ENCODE measurements around the gene ADAM12. TPM values are rescaled to one million over a fixed set of nuclear protein-coding genes. Genes with fewer than 3 reads are reported as not detected.

Gene ADAM12
- total and polyA plus RNA-seq, 2 donors (not counting 1 experiment from before 2014, with no cell fraction given), result 21.0 to 56.9 TPM

DNA sequence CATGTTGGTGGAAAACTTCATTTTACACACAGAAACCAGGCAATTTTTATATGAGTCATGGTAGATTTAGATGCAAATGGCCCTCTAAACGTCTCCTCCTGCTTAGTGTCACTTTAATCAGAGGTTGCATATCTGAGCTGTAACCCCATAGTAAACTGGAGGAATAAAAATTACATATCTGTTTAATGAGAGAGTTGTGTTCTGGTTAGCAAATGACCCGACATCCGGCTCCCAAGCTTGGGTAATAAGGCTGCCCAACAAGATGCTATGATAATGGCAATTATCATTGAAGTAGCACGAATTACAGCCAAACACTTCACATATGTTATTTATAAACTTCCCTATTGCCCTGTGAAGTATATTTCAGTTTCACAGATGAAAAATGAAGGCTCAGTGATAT, 10.6 kb upstream of the ADAM12 start:
- peak in 1 of 2 donors; percentile 48 for DNase-seq (ENCODE audit: low read depth in 2 of 2)
- no peak overlapping the region for H3K4me3 ChIP-seq (replicated peaks in 1 of 4; ENCODE audit: control extremely low read depth in 1 of 4, insufficient read depth in 1 of 4, low read depth in 3 of 4, low read length in 4 of 4)
- no peaks in the 10 kb centered on the region for H3K27me3 ChIP-seq (ENCODE audit: control insufficient read depth, insufficient read depth, low read length)
- peaks cover 15% of the 10 kb centered on the region for H3K4me1 ChIP-seq (ENCODE audit: control insufficient read depth, extremely low read depth, insufficient read depth, low read length)
- H3K4me2 ChIP-seq (ENCODE audit: extremely low read depth, insufficient read depth, low read length), result no peak overlapping the region
- no peaks in the 10 kb centered on the region for H3K9me3 ChIP-seq (ENCODE audit: control insufficient read depth, insufficient read depth, low read depth, low read length)
- no peaks in the 10 kb centered on the region for H3K79me2 ChIP-seq (ENCODE audit: control insufficient read depth, insufficient read depth, low read length)
- no peaks in the 10 kb centered on the region for H4K20me1 ChIP-seq (ENCODE audit: control insufficient read depth, extremely low read depth, insufficient read depth, low read length)
- H3K36me3 ChIP-seq (ENCODE audit: control insufficient read depth, insufficient read depth, low read length), result no peaks in the 10 kb centered on the region
- no peak overlapping the region for H3K27ac ChIP-seq (ENCODE audit: insufficient read depth, low read length)
- no peak for TF ChIP-seq EZH2 (IDR thresholded peaks at IDR 0.05; ENCODE audit: low read length, missing control alignments)
- TF ChIP-seq, protein P1, sequence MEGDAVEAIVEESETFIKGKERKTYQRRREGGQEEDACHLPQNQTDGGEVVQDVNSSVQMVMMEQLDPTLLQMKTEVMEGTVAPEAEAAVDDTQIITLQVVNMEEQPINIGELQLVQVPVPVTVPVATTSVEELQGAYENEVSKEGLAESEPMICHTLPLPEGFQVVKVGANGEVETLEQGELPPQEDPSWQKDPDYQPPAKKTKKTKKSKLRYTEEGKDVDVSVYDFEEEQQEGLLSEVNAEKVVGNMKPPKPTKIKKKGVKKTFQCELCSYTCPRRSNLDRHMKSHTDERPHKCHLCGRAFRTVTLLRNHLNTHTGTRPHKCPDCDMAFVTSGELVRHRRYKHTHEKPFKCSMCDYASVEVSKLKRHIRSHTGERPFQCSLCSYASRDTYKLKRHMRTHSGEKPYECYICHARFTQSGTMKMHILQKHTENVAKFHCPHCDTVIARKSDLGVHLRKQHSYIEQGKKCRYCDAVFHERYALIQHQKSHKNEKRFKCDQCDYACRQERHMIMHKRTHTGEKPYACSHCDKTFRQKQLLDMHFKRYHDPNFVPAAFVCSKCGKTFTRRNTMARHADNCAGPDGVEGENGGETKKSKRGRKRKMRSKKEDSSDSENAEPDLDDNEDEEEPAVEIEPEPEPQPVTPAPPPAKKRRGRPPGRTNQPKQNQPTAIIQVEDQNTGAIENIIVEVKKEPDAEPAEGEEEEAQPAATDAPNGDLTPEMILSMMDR (conservative IDR thresholded peaks at IDR 0.05 in 1 of 2, IDR thresholded peaks at IDR 0.05 in 1 of 2; ENCODE audit: low read depth in 1 of 2, low read length in 2 of 2), result no peak
- no peak overlapping the region for H3K9ac ChIP-seq (ENCODE audit: insufficient read depth, low read length)
- H2AFZ ChIP-seq (ENCODE audit: low read length), result no peak overlapping the region

DNA sequence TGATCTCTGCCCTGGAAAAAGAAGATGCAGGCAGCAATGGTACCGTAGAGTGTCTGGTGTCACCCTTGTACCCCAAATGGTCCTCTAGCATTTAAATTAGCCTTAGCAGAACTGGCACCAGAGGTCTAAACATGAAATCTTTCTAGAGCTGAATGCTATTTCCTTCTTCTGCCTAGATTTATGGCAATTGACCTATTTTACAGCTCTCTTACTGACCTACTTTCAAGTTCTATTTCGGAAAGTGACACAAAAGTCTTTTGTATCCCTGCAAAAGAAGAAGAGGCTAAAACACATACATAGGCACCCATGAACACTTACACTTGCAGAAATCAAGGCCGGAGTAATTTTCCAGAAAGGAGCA, 10.1 kb upstream of the ADAM12 start:
- H3K27me3 ChIP-seq (ENCODE audit: control insufficient read depth, insufficient read depth, low read length), result no peaks in the 10 kb centered on the region
- TF ChIP-seq EZH2 (IDR thresholded peaks at IDR 0.05; ENCODE audit: low read length, missing control alignments), result no peak
- TF ChIP-seq, protein P1 (conservative IDR thresholded peaks at IDR 0.05 in 1 of 2, IDR thresholded peaks at IDR 0.05 in 1 of 2; ENCODE audit: low read depth in 1 of 2, low read length in 2 of 2), result no peak
- peaks cover 15% of the 10 kb centered on the region for H3K4me1 ChIP-seq (ENCODE audit: control insufficient read depth, extremely low read depth, insufficient read depth, low read length)
- no peaks in the 10 kb centered on the region for H3K79me2 ChIP-seq (ENCODE audit: control insufficient read depth, insufficient read depth, low read length)
- peak overlapping the region; percentile 82 for H3K4me2 ChIP-seq (ENCODE audit: extremely low read depth, insufficient read depth, low read length)
- H3K27ac ChIP-seq (ENCODE audit: insufficient read depth, low read length), result peak overlapping the region; percentile 91
- no peak for DNase-seq (ENCODE audit: low read depth in 2 of 2)
- no peak overlapping the region for H3K9ac ChIP-seq (ENCODE audit: insufficient read depth, low read length)
- no peak overlapping the region for H2AFZ ChIP-seq (ENCODE audit: low read length)
- H3K4me3 ChIP-seq (replicated peaks in 1 of 4; ENCODE audit: control extremely low read depth in 1 of 4, insufficient read depth in 1 of 4, low read depth in 3 of 4, low read length in 4 of 4), result no peak overlapping the region
- no peaks in the 10 kb centered on the region for H3K36me3 ChIP-seq (ENCODE audit: control insufficient read depth, insufficient read depth, low read length)
- no peaks in the 10 kb centered on the region for H3K9me3 ChIP-seq (ENCODE audit: control insufficient read depth, insufficient read depth, low read depth, low read length)
- H4K20me1 ChIP-seq (ENCODE audit: control insufficient read depth, extremely low read depth, insufficient read depth, low read length), result no peaks in the 10 kb centered on the region

DNA sequence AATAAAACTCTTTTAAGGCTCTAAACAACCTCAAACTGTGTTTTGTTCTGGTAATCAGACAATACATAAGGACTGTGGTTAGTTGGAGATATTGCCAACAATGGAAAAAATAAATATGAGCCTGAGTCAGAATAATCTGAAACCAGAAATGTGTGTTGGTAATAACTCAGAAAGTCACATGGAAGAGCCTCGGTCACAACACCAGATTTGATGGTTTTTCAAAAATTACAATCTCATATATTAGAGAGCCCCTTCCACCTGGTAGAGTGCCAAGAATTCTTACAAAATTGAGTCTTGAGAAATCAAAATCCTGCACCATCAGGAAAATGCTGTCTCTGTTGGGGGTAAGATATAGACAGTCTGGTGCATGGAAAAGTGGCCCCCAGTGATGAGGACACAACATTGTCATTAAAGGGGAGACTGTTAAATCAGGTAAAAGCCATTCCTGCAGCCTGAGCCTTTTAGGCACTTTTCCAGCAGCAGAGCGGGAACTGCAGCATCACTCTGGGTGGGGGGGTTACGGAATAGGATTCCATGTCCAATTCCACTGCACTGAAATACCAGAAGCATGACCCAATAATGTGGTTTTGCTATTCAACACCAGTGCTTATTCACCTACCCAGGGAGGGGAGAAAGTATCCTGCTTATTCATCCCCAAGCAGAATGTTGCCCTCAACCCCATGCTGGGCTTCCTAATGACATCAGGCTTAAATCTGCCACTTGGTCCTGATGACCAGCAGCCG, 9.5 kb upstream of the ADAM12 start:
- Histone ChIP-seq H3K9ac (ENCODE audit: insufficient read depth, low read length) (no peak overlapping the region), H4K20me1 (ENCODE audit: control insufficient read depth, extremely low read depth, insufficient read depth, low read length) (no peaks in the 10 kb centered on the region), H3K27me3 (ENCODE audit: control insufficient read depth, insufficient read depth, low read length) (no peaks in the 10 kb centered on the region), H3K79me2 (ENCODE audit: control insufficient read depth, insufficient read depth, low read length) (no peaks in the 10 kb centered on the region), H2AFZ (ENCODE audit: low read length) (no peak overlapping the region), H3K36me3 (ENCODE audit: control insufficient read depth, insufficient read depth, low read length) (no peaks in the 10 kb centered on the region), H3K27ac (ENCODE audit: insufficient read depth, low read length) (peak overlapping the region; percentile 91), H3K4me1 (ENCODE audit: control insufficient read depth, extremely low read depth, insufficient read depth, low read length) (peaks cover 15% of the 10 kb centered on the region), H3K9me3 (ENCODE audit: control insufficient read depth, insufficient read depth, low read depth, low read length) (no peaks in the 10 kb centered on the region), H3K4me3 (replicated peaks in 1 of 4; ENCODE audit: control extremely low read depth in 1 of 4, insufficient read depth in 1 of 4, low read depth in 3 of 4, low read length in 4 of 4) (peak overlapping the region in 1 of 4 experiments; percentile 18), H3K4me2 (ENCODE audit: extremely low read depth, insufficient read depth, low read length) (peak overlapping the region; percentile 82)
- peak; percentile 95 to 100 for DNase-seq (ENCODE audit: low read depth in 2 of 2)
- TF ChIP-seq EZH2 (IDR thresholded peaks at IDR 0.05; ENCODE audit: low read length, missing control alignments), result no peak
- TF ChIP-seq, protein P1 (conservative IDR thresholded peaks at IDR 0.05 in 1 of 2, IDR thresholded peaks at IDR 0.05 in 1 of 2; ENCODE audit: low read depth in 1 of 2, low read length in 2 of 2), result no peak

Data from fibroblast of lung (primary cell).